Kidney epithelial cell (primary cell): ENCODE measurements around the gene ABCC4. TPM values are rescaled to one million over a fixed set of nuclear protein-coding genes. Genes with fewer than 3 reads are reported as not detected.

Experiments used
- DNase-seq: peaks from one replicate; pipeline ENCODE4 v3.0.0-alpha.2; 2010; ENCODE audit warnings: low read depth
- H3K27me3 ChIP-seq: 2 replicates; pipeline ENCODE4 v1.6.0; 2011; ENCODE audit warnings: low read length; ENCODE audit not compliant: control insufficient read depth, insufficient read depth
- H3K36me3 ChIP-seq: 2 replicates; pipeline ENCODE4 v1.5.1; 2011; ENCODE audit warnings: low read length; ENCODE audit not compliant: control insufficient read depth, insufficient read depth
- H3K4me3 ChIP-seq: 2 replicates; pipeline ENCODE4 v1.5.1; 2011; ENCODE audit warnings: low read depth, mild to moderate bottlenecking, control low read depth, low read length
- total RNA-seq: library from RNA; depleted of rRNA; stranded (reverse); fragments of >200 nt; gene quantifications from 2 replicates; pipeline ENCODE4 v1.2.3, GENCODE V29; 2015
- TF ChIP-seq, protein P1 (sequence below): IDR thresholded peaks from 2 replicates; pipeline ENCODE4 v1.5.1; 2011; ENCODE audit warnings: mild to moderate bottlenecking, moderate library complexity, low read length, control low read depth, inconsistent platforms; ENCODE audit not compliant: insufficient read depth, poor library complexity, severe bottlenecking

ABCC4 gene
- total RNA-seq, 1 donor from 2014 or later = 17.3 TPM

DNA sequence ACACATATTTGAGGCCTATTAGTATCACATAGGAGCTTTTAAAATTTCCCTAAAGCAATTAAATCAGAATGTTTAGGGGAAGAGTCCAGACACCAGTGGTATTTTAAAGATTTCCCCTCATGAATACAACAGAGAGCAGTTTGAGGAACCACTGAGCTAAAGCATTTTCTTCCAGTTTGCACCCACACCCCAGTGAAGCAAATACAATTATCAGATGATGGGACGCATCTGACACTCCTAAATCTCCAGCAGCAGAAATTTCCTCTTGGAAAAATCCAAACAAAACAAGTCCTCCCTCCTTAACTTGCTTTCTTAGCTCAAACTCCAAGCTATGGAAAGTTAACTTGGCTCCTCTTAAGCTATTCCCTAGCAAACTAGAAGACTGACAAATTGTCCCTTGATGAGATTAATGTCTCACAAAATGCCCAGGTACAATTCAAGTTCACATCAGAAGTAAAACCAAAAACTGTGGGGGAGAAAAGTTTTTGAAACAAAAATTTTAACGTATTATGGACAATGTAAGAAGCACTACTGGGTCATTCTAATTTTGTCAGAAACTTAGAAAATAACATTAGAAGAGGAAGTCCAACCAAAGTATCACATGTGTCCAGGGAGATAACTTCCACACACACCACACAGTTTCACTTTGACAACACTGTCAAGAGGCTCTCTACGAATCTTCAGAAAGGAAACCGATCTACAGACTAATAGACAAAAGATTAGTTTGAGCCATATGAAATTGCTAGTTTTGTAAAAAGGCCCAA is 74.1 kb downstream of the ABCC4 start:
- Histone ChIP-seq H3K27me3 (no peaks in the 10 kb centered on the region), H3K36me3 (no peaks in the 10 kb centered on the region), H3K4me3 (no peak overlapping the region)
- DNase-seq = no peak
- TF ChIP-seq, protein P1, sequence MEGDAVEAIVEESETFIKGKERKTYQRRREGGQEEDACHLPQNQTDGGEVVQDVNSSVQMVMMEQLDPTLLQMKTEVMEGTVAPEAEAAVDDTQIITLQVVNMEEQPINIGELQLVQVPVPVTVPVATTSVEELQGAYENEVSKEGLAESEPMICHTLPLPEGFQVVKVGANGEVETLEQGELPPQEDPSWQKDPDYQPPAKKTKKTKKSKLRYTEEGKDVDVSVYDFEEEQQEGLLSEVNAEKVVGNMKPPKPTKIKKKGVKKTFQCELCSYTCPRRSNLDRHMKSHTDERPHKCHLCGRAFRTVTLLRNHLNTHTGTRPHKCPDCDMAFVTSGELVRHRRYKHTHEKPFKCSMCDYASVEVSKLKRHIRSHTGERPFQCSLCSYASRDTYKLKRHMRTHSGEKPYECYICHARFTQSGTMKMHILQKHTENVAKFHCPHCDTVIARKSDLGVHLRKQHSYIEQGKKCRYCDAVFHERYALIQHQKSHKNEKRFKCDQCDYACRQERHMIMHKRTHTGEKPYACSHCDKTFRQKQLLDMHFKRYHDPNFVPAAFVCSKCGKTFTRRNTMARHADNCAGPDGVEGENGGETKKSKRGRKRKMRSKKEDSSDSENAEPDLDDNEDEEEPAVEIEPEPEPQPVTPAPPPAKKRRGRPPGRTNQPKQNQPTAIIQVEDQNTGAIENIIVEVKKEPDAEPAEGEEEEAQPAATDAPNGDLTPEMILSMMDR = no peak

DNA sequence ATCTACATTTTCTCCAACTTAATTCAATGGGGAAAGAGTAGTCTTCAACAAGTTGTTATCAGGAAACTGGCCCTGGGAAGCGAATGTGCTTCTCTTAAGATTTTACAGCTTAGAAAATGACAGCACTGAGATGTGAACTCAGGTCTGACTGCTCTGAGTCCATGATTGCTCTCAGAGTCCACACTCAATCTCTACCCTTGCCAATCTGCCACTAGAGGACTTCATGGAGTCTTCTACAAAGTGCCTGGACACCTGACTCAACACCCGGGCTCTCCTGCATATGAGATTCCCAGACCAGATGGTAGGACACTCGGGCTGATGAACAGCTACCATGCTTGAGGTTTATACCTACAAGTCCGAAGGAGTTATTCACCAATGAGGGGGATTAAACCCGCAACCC is 74.8 kb downstream of the ABCC4 start:
- no peak for DNase-seq
- Histone ChIP-seq H3K27me3 (no peaks in the 10 kb centered on the region), H3K4me3 (no peak overlapping the region), H3K36me3 (no peaks in the 10 kb centered on the region)
- TF ChIP-seq, protein P1 = no peak

DNA sequence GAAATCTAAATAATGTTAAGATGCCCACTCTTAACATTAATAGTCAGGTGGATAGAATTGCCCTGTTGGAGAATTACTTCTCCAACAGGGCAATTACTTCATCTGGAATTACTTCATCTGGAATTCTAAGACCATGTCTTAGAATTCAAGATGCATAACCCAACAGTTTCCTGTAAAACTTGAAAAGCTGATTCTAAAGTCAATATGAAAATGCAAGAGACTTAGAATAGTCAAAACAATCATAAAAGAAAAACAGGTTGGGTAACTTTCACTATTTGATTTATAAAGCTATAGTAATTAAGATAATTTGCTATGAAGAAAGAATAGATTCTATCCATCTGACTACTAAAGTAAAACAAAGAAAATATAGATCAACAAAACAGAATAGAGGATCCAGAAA is 75.2 kb downstream of the ABCC4 start:
- Histone ChIP-seq H3K27me3 (no peaks in the 10 kb centered on the region), H3K36me3 (no peaks in the 10 kb centered on the region), H3K4me3 (no peak overlapping the region)
- TF ChIP-seq, protein P1 = no peak
- DNase-seq = no peak

DNA sequence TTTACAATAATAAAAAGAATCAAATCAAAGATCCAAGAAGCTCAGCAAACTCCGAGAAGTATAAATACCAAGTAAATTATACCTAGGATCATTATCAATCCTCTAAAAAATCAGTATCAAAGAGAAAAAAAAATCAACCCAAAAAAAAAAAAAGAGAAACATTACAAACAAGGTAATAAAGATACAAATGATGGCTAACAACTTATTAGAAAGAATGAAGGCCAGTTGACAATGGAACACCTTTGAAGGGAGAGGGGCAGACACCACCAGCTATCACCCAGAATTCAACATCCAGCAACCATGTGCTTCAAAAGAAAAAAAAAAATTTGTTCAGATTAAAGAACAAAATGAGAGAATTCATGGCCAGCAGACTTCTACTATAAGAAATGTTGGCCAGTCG is 77.2 kb downstream of the ABCC4 start:
- H3K27me3 ChIP-seq = no peaks in the 10 kb centered on the region
- no peaks in the 10 kb centered on the region for H3K36me3 ChIP-seq
- no peak for DNase-seq
- no peak overlapping the region for H3K4me3 ChIP-seq
- TF ChIP-seq, protein P1 = no peak

DNA sequence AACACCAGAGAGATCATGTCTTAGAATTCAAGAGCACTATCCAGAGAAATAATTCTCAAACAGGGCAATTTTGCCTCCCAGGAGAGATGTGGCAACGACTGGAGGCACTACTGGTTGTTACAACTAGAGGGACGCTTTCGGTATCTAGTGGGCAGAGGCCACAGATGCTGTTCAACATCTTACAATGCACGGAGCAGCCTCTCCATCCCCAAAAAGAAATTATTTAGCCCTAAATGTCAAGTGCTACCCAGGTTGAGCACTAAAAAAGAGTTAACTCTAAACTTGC is 78.6 kb downstream of the ABCC4 start:
- TF ChIP-seq, protein P1 = no peak
- no peak overlapping the region for H3K4me3 ChIP-seq
- H3K36me3 ChIP-seq = no peaks in the 10 kb centered on the region
- DNase-seq = no peak
- H3K27me3 ChIP-seq = no peaks in the 10 kb centered on the region
